PC-3 (cell line): ENCODE data around the gene CTBP2.

Experiments
- EZH2 ChIP-seq: fragments of 300-600 bp; sonication (generic); IDR thresholded peaks from one replicate; pipeline ENCODE4 v1.6.1; 2017; ENCODE audit warnings: antibody characterized with exemption, mild to moderate bottlenecking, low read length; ENCODE audit not compliant: unreplicated experiment
- EZH2phosphoT487 ChIP-seq: fragments of 300-600 bp; sonication (generic); IDR thresholded peaks from 2 replicates; pipeline ENCODE4 v1.6.1; 2018; ENCODE audit warnings: mild to moderate bottlenecking, antibody characterized with exemption, low read length, borderline replicate concordance
- TF ChIP-seq, protein P1 (sequence below): fragments of 300-600 bp; sonication (generic); conservative IDR thresholded peaks from 2 replicates; pipeline ENCODE4 v1.5.1; 2017; ENCODE audit warnings: antibody characterized with exemption, low read depth, mild to moderate bottlenecking, low read length

- TF ChIP-seq, protein P1, sequence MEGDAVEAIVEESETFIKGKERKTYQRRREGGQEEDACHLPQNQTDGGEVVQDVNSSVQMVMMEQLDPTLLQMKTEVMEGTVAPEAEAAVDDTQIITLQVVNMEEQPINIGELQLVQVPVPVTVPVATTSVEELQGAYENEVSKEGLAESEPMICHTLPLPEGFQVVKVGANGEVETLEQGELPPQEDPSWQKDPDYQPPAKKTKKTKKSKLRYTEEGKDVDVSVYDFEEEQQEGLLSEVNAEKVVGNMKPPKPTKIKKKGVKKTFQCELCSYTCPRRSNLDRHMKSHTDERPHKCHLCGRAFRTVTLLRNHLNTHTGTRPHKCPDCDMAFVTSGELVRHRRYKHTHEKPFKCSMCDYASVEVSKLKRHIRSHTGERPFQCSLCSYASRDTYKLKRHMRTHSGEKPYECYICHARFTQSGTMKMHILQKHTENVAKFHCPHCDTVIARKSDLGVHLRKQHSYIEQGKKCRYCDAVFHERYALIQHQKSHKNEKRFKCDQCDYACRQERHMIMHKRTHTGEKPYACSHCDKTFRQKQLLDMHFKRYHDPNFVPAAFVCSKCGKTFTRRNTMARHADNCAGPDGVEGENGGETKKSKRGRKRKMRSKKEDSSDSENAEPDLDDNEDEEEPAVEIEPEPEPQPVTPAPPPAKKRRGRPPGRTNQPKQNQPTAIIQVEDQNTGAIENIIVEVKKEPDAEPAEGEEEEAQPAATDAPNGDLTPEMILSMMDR, result no peak
- no peak for TF ChIP-seq EZH2
- TF ChIP-seq EZH2phosphoT487, result no peak
Observed at GRCh38 chr10:125112697-125113494, 47.5 kb downstream of the CTBP2 start.
